Measurements from ENCODE around the gene VRK2.
"Not testable (repeated sequence)": the region's sequence is repeated elsewhere in the genome, so short reads cannot be mapped to it uniquely, and the experiment has no call there.

Gene VRK2

DNA sequence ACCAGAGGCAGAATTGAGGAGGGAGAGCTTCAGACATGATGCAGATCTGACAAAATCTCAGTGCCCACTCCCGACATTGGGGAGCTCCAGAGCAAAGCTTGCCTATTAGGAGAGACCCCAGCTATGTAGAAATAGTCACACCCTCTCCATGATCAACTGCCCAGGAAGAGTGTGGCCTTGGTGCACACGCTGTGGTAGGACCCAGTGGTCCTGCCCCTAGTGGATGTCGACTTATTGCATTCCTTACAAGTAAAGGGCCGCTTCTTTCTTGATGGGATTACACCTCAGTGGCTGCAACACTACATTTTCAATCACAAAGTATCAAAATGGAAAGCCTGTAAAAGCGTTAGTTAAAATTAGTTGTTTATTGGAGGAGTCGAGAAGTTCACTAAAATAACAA, 64.2 kb downstream of the VRK2 start:
- no peak for DNase-seq

GRCh38 chr2:58113563-58113962, 67.0 kb downstream of the VRK2 start:
- not testable (repeated sequence) for DNase-seq

DNA sequence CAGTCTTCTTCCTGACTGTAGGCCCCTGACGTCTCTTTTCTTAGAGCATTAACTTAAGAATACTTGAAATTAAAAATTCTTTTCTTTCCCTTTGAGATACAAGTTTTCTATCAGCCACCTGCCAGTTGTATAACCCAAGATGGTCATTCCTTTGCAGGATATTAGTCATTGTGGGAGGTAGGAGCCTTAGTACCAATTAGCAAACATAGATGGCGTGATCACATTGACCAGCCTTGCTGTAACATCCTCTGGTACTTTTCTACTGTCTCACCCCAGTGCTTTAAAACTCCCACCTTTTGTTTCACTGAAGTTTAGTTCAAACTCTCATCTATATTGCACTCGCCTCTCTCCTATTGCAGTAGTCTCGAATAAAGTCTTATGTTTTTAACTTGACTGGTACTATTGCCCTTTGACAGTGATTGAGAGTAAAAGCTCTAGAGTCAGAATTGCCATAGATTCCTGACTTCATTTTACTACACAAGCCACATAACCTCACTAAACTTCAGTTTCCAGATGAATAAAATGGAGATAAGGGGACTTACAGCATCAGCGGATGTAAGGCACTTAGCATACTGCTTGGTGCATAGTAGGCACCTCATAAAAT, 74.1 kb downstream of the VRK2 start:
- no peak for DNase-seq

DNA sequence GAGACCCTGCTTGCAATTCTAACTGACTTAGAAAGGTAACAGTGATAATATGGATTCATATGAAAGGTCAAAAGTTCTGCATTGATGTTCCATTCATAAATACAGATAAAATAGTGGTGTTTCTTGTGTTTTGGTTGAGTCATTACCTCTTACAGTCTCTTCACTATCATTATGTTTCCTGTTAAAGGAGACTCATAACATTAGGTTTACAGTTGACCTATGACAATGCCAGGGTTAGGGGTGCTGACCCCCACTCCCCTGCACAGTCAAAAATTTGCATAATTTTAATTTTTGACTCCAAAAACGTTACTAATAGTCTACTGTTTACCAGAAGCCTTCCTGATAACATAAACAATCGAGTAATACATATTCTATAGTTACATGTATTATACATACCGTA, 75.4 kb downstream of the VRK2 start:
- no peak for DNase-seq

DNA sequence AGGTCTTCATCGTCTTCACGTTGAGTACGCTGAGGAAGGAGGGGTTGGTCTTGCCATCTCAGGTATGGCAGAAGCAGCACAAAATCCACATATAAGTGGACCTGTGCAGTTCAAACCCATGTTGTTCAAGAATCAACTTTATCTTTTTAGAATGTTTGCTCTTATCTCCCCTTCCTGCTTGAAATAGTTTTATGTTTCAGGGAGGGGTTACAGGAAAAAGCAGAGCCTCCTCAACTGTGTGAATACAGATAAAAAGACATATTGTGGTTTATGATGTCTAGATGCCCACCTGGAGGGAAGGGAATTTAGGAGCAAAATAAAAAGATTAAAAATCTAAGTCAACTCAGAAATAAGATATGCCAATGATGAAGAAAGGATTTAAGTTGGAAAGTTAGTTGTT, 75.9 kb downstream of the VRK2 start:
- no peak for DNase-seq

DNA sequence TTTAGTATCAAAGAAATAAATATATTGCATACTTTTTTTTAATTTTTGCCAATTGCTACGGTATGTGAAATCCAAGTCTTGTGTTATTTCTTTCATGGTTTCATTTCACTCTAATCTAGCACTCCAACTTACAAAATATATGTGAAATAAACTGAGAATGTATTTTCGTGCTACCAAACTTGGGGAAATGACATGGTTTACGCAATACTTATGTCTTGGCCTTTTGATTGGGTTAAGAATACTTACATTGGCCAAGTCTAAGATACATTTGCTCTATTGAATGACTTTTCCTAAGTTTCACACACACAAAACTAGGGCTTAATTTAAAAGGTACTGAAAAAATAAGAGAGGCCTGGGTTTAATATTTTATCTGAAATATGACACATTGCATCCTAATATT, 80.5 kb downstream of the VRK2 start:
- DNase-seq = no peak

GRCh38 chr2:58130238-58130637, 83.6 kb downstream of the VRK2 start:
- DNase-seq = no peak

DNA sequence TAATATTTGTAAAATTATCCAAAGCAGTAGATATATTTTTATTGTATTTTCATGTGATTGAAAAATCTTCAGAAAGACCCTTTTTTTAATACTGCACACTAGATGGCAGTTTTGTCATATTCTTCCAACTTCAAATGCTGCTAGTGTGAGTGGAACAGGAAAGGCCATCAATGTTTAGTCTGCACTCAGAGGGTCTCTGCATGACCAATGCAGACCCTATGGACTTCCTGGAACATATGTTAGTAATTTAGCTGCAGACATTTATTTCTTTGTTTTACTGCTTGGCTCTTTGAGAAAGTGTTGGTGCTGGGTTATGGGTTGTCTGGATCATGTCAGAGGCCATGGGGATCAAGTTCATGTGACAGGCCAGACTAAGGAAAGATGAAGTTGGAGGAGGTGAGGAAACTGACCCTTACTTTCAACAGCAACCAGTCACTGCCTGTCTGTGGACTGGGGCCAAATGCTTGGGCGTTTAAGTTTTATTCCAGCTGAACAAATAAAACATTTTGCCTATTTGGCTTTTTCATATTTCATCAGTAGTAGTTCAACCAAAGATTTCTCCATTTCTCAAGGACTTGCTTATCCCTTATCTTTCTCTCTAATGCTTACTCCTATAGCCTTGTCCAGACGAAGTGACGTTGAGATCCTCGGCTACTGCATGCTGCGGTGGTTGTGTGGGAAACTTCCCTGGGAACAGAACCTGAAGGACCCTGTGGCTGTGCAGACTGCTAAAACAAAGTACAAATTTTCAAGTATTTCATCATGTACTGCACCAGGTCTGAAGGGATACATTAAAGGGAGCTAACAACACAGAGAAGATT, 84.8 kb downstream of the VRK2 start:
- DNase-seq = no peak

GRCh38 chr2:58133395-58133794, 86.8 kb downstream of the VRK2 start:
- DNase-seq = no peak

- no peak for DNase-seq
These were observed 89.3 kb downstream of the VRK2 start for GRCh38 chr2:58135861-58136260.

GRCh38 chr2:58137221-58137620, 90.6 kb downstream of the VRK2 start:
- DNase-seq = peak; percentile 47

GRCh38 chr2:58137856-58138255, 91.2 kb downstream of the VRK2 start:
- DNase-seq = peak; percentile 22

DNA sequence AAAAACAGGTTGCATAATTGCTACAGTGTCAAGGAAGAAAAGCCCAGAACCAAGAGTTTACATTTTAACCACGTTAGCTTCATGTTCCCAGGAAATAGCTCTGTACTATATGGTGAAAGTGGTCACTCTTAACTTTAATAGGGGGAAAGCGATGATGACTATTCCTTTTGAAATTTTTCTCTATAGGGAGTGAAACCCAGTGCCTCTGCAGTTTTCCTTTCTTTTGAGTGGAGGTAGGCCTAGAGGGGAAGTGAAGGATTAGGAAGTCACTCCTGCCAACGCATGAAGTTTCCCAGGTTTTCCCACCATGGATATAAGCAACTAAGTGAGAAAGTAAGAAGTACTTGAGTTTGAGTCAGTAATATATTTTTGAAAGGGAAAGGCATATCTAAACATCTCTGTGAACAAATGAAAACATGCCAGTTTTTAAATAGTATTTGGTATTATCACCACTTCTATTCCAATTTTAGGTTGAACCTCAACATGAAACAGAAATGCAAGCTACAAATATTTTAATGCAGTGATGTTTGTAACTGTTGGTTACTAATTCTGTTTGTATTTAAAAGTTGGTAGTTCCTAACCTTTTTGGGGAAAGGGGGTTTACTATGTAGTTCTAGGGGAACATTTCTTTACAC, 91.9 kb downstream of the VRK2 start:
- no peak for DNase-seq

DNA sequence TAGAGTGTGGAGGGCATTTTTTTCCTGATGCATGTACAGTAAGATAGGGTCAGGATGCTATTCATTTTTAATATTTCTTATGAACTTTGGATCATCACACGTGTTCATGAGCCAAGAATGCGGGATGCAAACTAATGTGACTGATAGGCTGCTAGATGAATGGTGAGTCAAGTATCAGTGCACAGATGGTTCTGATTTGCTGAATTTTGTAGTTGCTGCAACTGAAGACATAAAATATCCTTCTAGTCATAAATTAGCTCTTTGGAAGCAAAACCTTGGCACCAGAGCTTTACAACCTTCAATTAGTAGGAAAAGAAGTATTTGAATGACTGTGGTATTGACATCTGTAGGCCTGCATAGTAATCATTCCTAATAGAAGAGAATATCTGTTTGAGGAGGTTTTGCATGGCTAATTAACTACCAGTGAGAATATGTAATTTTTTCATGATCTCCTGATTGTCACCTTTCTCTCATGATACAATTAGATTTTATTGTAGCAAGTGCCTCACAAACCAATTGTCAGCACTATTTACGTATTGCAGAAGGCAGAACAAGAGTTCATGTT, 94.0 kb downstream of the VRK2 start:
- DNase-seq = no peak

GRCh38 chr2:58145769-58146168, 99.2 kb downstream of the VRK2 start:
- not testable (repeated sequence) for DNase-seq

DNA sequence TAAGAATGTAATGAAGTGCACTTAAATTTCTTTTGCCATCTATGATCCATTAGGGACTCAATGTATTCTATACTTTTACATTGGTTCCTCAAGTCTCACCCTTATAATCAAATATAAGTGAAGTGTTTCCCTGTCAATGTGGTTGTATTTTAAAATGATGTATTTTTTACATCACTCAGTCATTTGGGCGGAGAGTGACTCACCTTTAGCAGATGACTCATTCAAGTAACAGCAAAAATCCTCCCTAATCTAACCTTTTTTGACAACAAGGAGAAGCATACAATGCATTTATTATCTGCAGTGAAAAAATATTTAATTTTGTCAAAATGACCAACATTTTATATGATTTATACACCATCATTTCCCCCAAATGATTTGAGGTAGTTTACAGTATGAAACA, 100.1 kb downstream of the VRK2 start:
- DNase-seq = peak; percentile 58

GRCh38 chr2:58155160-58155778, 108.7 kb downstream of the VRK2 start:
- no peak for DNase-seq

DNA sequence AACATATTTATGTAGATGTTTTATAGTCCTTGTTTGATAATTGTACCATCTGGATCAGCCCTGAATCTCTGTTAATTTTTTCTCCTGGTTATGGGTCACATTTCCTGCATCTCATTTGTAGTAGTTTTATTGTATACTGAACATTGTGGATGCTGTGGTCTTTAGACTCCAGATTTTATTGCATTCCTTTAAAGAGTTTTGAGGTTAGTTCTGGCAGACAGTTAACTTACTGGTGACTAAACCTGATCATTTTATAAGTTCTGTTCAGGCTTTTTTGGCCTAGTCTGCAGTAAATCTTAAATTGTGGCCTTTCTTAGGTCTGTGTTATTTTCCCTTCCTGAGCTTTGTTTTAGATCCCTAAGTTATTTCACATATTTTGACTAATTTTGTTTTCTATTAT, 110.2 kb downstream of the VRK2 start:
- no peak for DNase-seq

DNA sequence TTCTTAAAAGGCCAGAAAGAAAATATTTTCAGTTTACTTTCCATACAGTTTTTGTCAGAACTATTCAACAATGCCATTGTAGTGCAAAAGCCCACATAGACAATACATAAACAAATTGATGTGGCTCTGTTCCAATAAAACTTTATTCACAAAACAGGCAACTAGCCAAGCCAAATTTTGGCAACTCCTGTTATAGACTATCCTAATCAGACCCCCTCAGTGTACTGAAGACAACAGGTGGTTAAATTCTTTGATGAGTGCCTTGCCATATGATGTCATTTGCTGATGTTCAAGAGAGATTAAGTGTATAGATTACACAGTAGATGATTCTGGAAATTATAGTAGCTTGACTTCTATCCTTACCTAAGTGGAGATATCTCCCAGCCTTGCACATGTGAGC, 111.1 kb downstream of the VRK2 start:
- DNase-seq = no peak

DNA sequence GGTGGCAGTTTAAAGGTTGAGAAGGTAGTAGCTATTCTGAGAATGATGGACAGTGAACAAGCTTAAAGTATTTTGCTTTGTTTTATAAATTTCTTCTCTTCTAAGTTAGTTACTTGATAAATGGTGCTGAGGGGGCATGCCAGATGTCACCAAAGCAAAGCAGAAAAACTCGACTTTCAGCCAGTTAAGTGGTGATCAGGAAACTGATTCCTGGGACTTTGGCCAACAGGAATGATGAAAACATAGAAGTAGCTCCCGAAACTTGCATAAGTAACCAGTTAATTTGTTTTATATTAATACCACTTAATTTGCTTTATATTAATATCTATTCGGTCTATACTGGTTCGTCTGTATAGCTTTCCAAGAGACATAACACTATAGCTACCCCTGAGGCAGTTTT, 111.9 kb downstream of the VRK2 start:
- DNase-seq = no peak

DNA sequence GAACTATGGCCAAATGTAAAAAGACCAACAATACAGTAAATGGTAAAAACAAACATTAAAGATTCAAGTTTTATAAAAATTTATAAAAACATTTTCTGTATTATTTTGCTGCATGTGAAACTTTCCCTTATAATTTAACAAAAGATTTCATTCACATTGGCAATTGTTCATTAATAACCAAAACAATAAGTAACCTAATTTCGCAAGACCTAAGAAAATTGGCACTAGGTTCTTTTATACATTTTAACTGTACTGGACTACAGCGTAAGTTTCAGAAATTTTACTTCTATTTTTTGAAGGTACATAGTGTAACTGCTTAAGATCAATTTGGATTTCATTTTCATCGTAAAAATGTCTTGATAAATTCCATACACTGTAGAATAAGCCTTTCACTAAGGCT, 117.3 kb downstream of the VRK2 start:
- DNase-seq = no peak

GRCh38 chr2:58168130-58168529, 121.5 kb downstream of the VRK2 start:
- DNase-seq = not testable (repeated sequence)

- DNase-seq = not testable (repeated sequence)
These were observed 123.2 kb downstream of the VRK2 start for GRCh38 chr2:58169845-58170244.

Measured in NCI-H226 (cell line).